ENCODE data around the gene PSME2. TPM values are rescaled to one million over a fixed set of nuclear protein-coding genes. Genes with fewer than 3 reads are reported as not detected.

The PSME2 gene
- total RNA-seq, 1 donor from 2014 or later = 144 TPM

DNA sequence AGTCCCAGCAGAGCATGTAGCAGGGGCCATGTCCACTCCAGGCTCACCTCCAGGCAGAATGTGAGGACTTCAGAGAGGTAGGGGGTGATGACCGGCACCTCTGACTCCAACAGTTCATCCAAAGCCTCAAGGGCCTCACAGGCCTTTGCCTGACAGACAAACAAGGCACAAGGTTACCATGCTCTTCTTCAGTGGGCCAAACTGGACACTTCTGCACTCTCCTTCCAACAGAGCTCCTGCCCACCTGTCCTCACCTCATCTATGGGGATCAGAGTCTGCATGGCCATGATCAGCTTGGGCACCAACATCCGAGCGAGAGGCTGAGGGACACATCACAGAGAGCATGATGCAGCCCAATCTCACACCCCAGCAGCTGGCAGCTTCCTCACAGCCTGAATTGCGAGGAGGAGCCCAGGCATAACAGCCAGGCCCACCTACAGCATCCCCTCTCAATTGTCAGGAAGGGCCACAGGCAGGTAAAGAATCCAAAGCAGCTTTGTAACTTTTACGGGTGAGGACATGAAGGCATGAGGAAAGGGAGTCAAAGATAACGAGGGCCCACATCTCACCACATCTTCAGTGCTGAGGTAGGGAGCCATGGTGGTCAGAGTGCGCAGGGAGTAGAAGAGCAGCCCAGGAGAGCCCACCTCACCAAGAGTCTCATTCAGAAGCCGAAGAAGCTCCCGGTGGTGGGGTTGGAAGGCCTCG, 40.6 kb upstream of the PSME2 start:
- no peak overlapping the region for H3K27ac ChIP-seq
- H3K27me3 ChIP-seq (ENCODE audit: low read depth) = no peaks in the 10 kb centered on the region
- no peaks in the 10 kb centered on the region for H3K9me3 ChIP-seq
- intact Hi-C loops (cut with DNase I) = no loop called here
- peaks cover 20% of the 10 kb centered on the region for H3K4me1 ChIP-seq
- peaks cover 70% of the 10 kb centered on the region for H3K36me3 ChIP-seq
- no peak for DNase-seq
- no peak for ATAC-seq
- TF ChIP-seq, protein P1, sequence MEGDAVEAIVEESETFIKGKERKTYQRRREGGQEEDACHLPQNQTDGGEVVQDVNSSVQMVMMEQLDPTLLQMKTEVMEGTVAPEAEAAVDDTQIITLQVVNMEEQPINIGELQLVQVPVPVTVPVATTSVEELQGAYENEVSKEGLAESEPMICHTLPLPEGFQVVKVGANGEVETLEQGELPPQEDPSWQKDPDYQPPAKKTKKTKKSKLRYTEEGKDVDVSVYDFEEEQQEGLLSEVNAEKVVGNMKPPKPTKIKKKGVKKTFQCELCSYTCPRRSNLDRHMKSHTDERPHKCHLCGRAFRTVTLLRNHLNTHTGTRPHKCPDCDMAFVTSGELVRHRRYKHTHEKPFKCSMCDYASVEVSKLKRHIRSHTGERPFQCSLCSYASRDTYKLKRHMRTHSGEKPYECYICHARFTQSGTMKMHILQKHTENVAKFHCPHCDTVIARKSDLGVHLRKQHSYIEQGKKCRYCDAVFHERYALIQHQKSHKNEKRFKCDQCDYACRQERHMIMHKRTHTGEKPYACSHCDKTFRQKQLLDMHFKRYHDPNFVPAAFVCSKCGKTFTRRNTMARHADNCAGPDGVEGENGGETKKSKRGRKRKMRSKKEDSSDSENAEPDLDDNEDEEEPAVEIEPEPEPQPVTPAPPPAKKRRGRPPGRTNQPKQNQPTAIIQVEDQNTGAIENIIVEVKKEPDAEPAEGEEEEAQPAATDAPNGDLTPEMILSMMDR (IDR thresholded peaks at IDR 0.05) = no peak
- no peak overlapping the region for H3K4me3 ChIP-seq

DNA sequence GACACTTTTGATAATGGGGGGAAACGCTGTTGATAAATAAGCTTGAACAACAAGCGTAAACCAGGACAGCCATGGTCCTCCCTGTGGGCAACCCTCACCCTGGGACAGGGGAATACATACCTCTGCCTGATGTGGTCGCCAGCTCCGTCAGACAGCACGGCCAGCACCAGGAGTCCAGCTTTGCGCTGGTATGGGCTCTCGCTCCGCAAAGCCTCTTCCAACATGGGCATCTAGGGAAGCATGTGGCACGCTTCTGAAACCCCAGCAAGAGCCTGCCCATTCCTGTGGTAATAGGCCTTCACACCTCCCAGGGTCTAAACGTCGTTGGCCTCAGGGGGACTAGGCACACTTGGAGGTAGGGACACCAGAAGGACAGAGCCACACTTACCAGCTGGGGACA, 39.3 kb upstream of the PSME2 start:
- TF ChIP-seq, protein P1 (IDR thresholded peaks at IDR 0.05) = no peak
- Histone ChIP-seq H3K4me1 (peaks cover 20% of the 10 kb centered on the region), H3K4me3 (no peak overlapping the region), H3K27ac (no peak overlapping the region), H3K9me3 (no peaks in the 10 kb centered on the region), H3K36me3 (peaks cover 71% of the 10 kb centered on the region), H3K27me3 (ENCODE audit: low read depth) (no peaks in the 10 kb centered on the region)
- ATAC-seq (no peak), DNase-seq (no peak)
- intact Hi-C loops (cut with DNase I) = no loop called here

DNA sequence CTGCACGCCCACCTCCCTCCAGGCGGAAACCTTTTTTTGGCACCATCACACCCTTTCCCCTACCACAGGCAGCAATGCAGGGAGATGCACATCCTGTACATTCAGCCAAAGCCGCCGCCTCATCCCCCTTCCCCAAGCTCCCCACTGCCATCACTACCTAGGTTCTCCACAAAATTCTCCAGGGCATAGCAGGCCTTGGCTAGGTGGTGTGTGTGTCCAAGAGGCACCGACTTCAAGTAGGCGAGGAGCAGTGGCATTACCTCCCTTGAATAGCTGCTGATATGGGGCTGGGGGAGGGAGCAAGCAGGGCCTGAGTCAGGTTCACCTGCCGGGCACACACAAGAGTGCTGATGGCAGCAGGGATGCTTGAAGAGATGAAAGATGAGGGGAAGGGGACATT, 38.6 kb upstream of the PSME2 start:
- DNase-seq (no peak), ATAC-seq (no peak)
- Histone ChIP-seq H3K27ac (no peak overlapping the region), H3K9me3 (no peaks in the 10 kb centered on the region), H3K27me3 (ENCODE audit: low read depth) (no peaks in the 10 kb centered on the region), H3K4me1 (peaks cover 20% of the 10 kb centered on the region), H3K36me3 (peaks cover 72% of the 10 kb centered on the region), H3K4me3 (no peak overlapping the region)
- intact Hi-C loops (cut with DNase I) = no loop called here
- TF ChIP-seq, protein P1 (IDR thresholded peaks at IDR 0.05) = no peak

DNA sequence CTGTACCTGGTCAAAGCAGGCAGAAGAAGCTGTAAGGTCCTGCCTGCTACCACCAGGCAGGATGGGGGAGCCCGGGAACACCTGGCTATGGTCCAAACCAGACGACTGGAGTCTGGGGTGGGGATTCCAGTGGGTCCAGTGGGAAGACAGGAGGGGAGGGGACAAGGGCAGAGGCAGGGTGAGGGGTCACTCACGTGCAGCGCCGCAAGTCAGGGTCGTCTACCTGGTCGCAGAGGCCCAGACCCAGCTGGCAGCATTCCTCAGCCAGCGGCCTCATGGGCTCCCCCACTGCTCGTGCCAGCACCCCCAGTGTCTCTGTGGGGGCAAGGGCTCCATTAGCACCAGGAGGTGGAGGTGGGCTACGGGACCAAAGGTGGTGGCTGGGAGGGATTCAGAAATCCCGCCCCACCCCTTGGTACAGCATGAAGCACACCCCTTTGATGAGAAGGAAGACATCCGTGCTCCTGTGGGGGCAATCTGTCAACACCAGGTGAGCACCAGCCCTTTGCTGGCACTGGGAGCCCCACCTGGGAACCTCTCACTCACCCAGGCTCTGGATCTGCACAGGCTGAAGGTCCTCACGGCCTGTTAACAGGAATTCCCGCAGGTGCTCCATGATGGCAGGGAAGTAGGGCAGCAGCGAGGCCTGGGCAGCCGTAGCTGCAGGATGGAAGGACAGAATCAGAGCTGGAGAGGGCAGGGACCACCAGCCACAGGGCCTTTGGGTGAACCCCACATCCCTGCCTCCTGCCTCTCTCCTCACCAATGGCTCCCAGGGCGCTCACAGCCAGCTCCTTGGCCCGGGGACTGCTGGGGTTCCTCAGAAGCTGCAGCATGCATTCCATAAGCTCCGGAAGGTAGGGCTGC, 37.9 kb upstream of the PSME2 start:
- H3K36me3 ChIP-seq = peaks cover 75% of the 10 kb centered on the region
- intact Hi-C loops (cut with DNase I) = no loop called here
- TF ChIP-seq, protein P1 (IDR thresholded peaks at IDR 0.05) = no peak

DNA sequence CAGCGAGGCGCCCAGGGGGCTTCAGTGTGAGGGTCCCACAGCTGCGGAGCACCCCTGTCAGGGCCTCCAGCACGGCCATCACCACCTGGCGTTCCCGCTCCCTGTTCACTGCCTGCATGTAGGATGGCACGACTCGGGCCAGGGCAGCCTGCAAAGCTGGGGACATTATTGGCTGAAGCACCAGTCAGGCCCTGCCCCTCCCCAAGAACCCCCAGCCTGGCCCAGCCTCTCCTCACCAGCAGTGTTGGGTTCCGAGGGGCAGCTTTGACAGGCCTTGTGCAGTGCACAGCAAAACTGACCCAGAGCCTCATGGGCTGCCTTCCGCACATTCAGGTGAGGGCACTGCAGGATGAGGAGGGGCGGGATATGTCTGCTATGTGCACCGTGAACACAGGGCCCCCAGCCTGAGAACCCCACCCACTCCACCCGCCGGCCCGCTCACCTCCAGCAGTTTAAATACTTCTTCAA, 36.6 kb upstream of the PSME2 start:
- no peaks in the 10 kb centered on the region for H3K9me3 ChIP-seq
- no peak for ATAC-seq
- no peak for DNase-seq
- intact Hi-C loops (cut with DNase I) = no loop called here
- H3K27ac ChIP-seq = no peak overlapping the region
- peaks cover 10% of the 10 kb centered on the region for H3K4me1 ChIP-seq
- H3K36me3 ChIP-seq = peaks cover 88% of the 10 kb centered on the region
- TF ChIP-seq, protein P1 (IDR thresholded peaks at IDR 0.05) = no peak
- H3K27me3 ChIP-seq (ENCODE audit: low read depth) = no peaks in the 10 kb centered on the region
- H3K4me3 ChIP-seq = no peak overlapping the region

More for the DNA sequence above, 37.9 kb upstream of the PSME2 start:
- DNase-seq = no peak
- Histone ChIP-seq H3K27me3 (ENCODE audit: low read depth) (no peaks in the 10 kb centered on the region), H3K4me3 (no peak overlapping the region), H3K9me3 (no peaks in the 10 kb centered on the region), H3K27ac (no peak overlapping the region), H3K4me1 (peaks cover 20% of the 10 kb centered on the region)
- no peak for ATAC-seq
